ENCODE results near the gene IL1R2. TPM values are rescaled to one million over a fixed set of nuclear protein-coding genes. Genes with fewer than 3 reads are reported as not detected.

The IL1R2 gene
- total and polyA plus RNA-seq, 2 of the 8 experiments (the other 6 are each of a cell fraction or from before 2014, with no cell fraction given), result 0.06 TPM; not detected in 1

- TF ChIP-seq CHD7 (IDR thresholded peaks at IDR 0.05; ENCODE audit: insufficient replicate concordance, low read length) (no peak), NANOG (IDR thresholded peaks at IDR 0.05; ENCODE audit: insufficient read depth, low read depth, low read length, poor library complexity, severe bottlenecking) (no peak), CHD2 (IDR thresholded peaks at IDR 0.05; ENCODE audit: low read length) (no peak), POLR2AphosphoS5 (IDR thresholded peaks at IDR 0.05; ENCODE audit: low read depth, low read length) (no peak), CTCF (IDR thresholded peaks at IDR 0.05; ENCODE audit: control extremely low read depth in 1 of 3, insufficient read depth in 1 of 3, low read depth in 1 of 3, low read length in 3 of 3) (no peak), PHF8 (conservative IDR thresholded peaks at IDR 0.05; ENCODE audit: low read depth, low read length) (no peak), KDM4A (IDR thresholded peaks at IDR 0.05; ENCODE audit: low read depth, low read length, severe bottlenecking) (no peak), JUN (IDR thresholded peaks at IDR 0.05; ENCODE audit: low read depth, low read length) (no peak), TEAD4 (IDR thresholded peaks at IDR 0.05; ENCODE audit: low read depth, low read length) (no peak)
Observed at GRCh38 chr2:102025016-102025501, 33.3 kb downstream of the IL1R2 start (continued).
